ENCODE data around the gene TEPSIN. TPM values are rescaled to one million over a fixed set of nuclear protein-coding genes. Genes with fewer than 3 reads are reported as not detected.

Gene TEPSIN
- total RNA-seq, 2 donors from 2014 or later: 34.3 to 34.6 TPM

GRCh38 chr17:81252326-81252986, 13.6 kb upstream of the TEPSIN start:
- ATAC-seq (no peak), DNase-seq (no peak)
- intact Hi-C loops (cut with DNase I, micrococcal nuclease): loop anchor here (5.0 to 10.0 kb wide), 2 partner anchors 232 to 350 kb away; no protein-coding TSS in a partner anchor

GRCh38 chr17:81251709-81252301, 12.9 kb upstream of the TEPSIN start:
- peak; percentile 60 for ATAC-seq
- DNase-seq: peak in 1 of 2 donors; percentile 48
- intact Hi-C loops (cut with DNase I, micrococcal nuclease): loop anchor here (5.0 to 10.0 kb wide), 2 partner anchors 233 to 350 kb away; no protein-coding TSS in a partner anchor

- DNase-seq (peak; percentile 65 to 77), ATAC-seq (peak; percentile 73)
- intact Hi-C loops (cut with DNase I, micrococcal nuclease): loop anchor here (5.0 to 10.0 kb wide), 2 partner anchors 234 to 351 kb away; no protein-coding TSS in a partner anchor
Measured at GRCh38 chr17:81251094-81251708, 12.3 kb upstream of the TEPSIN start.

- intact Hi-C loops (cut with DNase I, micrococcal nuclease): loop anchor here (5.0 to 10.0 kb wide), 2 partner anchors 234 to 352 kb away; no protein-coding TSS in a partner anchor
- ATAC-seq: peak; percentile 13
- DNase-seq: no peak
Measured at GRCh38 chr17:81250286-81251093, 11.6 kb upstream of the TEPSIN start.

- DNase-seq (no peak), ATAC-seq (no peak)
- intact Hi-C loops (cut with DNase I, micrococcal nuclease): loop anchor here (5.0 to 10.0 kb wide), 2 partner anchors 235 to 353 kb away; no protein-coding TSS in a partner anchor
Measured at GRCh38 chr17:81249223-81250040, 10.6 kb upstream of the TEPSIN start.

- no peak for DNase-seq
- no peak for ATAC-seq
- intact Hi-C loops (cut with DNase I, micrococcal nuclease): no loop called here
Measured at GRCh38 chr17:81248649-81249048, 9.8 kb upstream of the TEPSIN start.

GRCh38 chr17:81247339-81247990, 8.6 kb upstream of the TEPSIN start:
- no peak for ATAC-seq
- intact Hi-C loops (cut with DNase I, micrococcal nuclease): no loop called here
- no peak for DNase-seq

- no peak for ATAC-seq
- intact Hi-C loops (cut with DNase I, micrococcal nuclease): no loop called here
- no peak for DNase-seq
Measured at GRCh38 chr17:81246679-81247338, 8.0 kb upstream of the TEPSIN start.

- ATAC-seq (no peak), DNase-seq (no peak)
- intact Hi-C loops (cut with DNase I, micrococcal nuclease): no loop called here
Measured at GRCh38 chr17:81246343-81246670, 7.5 kb upstream of the TEPSIN start.

- DNase-seq: no peak
- ATAC-seq: no peak
- intact Hi-C loops (cut with DNase I, micrococcal nuclease): no loop called here
Measured at GRCh38 chr17:81245665-81246342, 6.9 kb upstream of the TEPSIN start.

- DNase-seq: no peak
- no peak for ATAC-seq
- intact Hi-C loops (cut with DNase I, micrococcal nuclease): no loop called here
Measured at GRCh38 chr17:81245024-81245664, 6.3 kb upstream of the TEPSIN start.

GRCh38 chr17:81244358-81245023, 5.6 kb upstream of the TEPSIN start:
- DNase-seq (no peak), ATAC-seq (no peak)
- intact Hi-C loops (cut with DNase I, micrococcal nuclease): no loop called here

GRCh38 chr17:81243333-81243664, 4.4 kb upstream of the TEPSIN start:
- ATAC-seq (no peak), DNase-seq (no peak)
- intact Hi-C loops (cut with DNase I, micrococcal nuclease): no loop called here

- DNase-seq: no peak
- ATAC-seq: no peak
- intact Hi-C loops (cut with DNase I, micrococcal nuclease): no loop called here
Measured at GRCh38 chr17:81242421-81243332, 3.8 kb upstream of the TEPSIN start.

Measured in left colon (tissue), 2 donors.